HCT116 (cell line): ENCODE data around the gene SPAG8. TPM values are rescaled to one million over a fixed set of nuclear protein-coding genes. Genes with fewer than 3 reads are reported as not detected.

Experiments
- ATAC-seq: fragments of 200-7000 bp; cut with Tn5 transposase; 2 replicates; pipeline ENCODE4 v1.9.1; 2020; ENCODE audit warnings: mild to moderate bottlenecking, moderate library complexity
- BruUV-seq: library from RNA; stranded (reverse); fragments of 400-500 nt; replicated peaks from 2 replicates; lab custom pipeline; 2021; lab: Mats Ljungman, UMichigan
- CTCF ChIA-PET: fragments of 300-600 bp; sonication (Branson Sonifier 250); formaldehyde crosslinking; loops from one replicate; lab custom pipeline; 2021; ENCODE audit warnings: antibody characterized with exemption; lab: Charles Lee
- POLR2A ChIA-PET: fragments of 300-600, 350-600 bp; sonication (Branson Sonifier 250); formaldehyde crosslinking; loops from one replicate; lab custom pipeline; 2021; ENCODE audit warnings: antibody characterized with exemption; lab: Charles Lee
- RAD21 ChIA-PET, 2 experiments: fragments of 300-600 bp; sonication (Branson Sonifier 250); formaldehyde crosslinking; loops; one replicate each; lab custom pipeline; 2023; ENCODE audit warnings: low total read pairs in 2 of 2; ENCODE audit not compliant: uncharacterized antibody in 2 of 2, unreplicated experiment in 2 of 2, low non-redundant PET in 1 of 2; lab: Charles Lee
- DNase-seq: peaks from one replicate; pipeline ENCODE4 v3.0.0-alpha.2; 2010; ENCODE audit warnings: low read depth, low spot score
- H2AFZ ChIP-seq: fragments of 200-600 bp; shearing (Covaris generic), sonication (generic); 2 replicates; pipeline ENCODE4 v1.6.1; 2017; ENCODE audit warnings: low read depth, mixed run types, mixed read lengths, antibody characterized with exemption, low read length; ENCODE audit not compliant: poor library complexity, severe bottlenecking
- H3K27ac ChIP-seq: 2 replicates; pipeline ENCODE4 v1.5.1; 2012; ENCODE audit warnings: low read depth, low read length
- H3K27me3 ChIP-seq: fragments of 200-600 bp; sonication (generic); 2 replicates; pipeline ENCODE4 v1.6.1; 2016; ENCODE audit warnings: mixed run types, low read length, mixed read lengths; ENCODE audit not compliant: insufficient read depth
- H3K36me3 ChIP-seq, 2 experiments: fragments of 200-500 bp in 1 of 2; fragments of 200-600 bp in 1 of 2; sonication (Bioruptor generic) in 1 of 2; sonication (generic) in 1 of 2; 2 replicates each; pipeline versions ENCODE4 v1.5.1 to v1.6.1; 2014 to 2016; ENCODE audit warnings: low read length in 2 of 2, inconsistent platforms in 1 of 2, mixed read lengths in 1 of 2, mixed run types in 1 of 2; ENCODE audit not compliant: insufficient read depth in 2 of 2, control insufficient read depth in 1 of 2
- H3K4me1 ChIP-seq, 2 experiments: fragments of 200-600 bp in 1 of 2; sonication (generic) in 1 of 2; 2 replicates each; pipeline versions ENCODE4 v1.5.1 to v1.6.1; 2012 to 2017; ENCODE audit warnings: low read length in 2 of 2, inconsistent platforms in 1 of 2, mild to moderate bottlenecking in 1 of 2, mixed read lengths in 1 of 2, mixed run types in 1 of 2, moderate library complexity in 1 of 2; ENCODE audit not compliant: insufficient read depth in 2 of 2, control insufficient read depth in 1 of 2
- H3K4me2 ChIP-seq: fragments of 200-600 bp; sonication (generic); 2 replicates; pipeline ENCODE4 v1.6.1; 2017; ENCODE audit warnings: mixed run types, low read length, mixed read lengths
- H3K4me3 ChIP-seq, 2 experiments: fragments of 200-600 bp in 1 of 2; sonication (generic) in 1 of 2; replicated peaks in 1 of 2; 2 replicates each; pipeline ENCODE4 v1.5.1; 2011 to 2016; ENCODE audit warnings: low read length in 2 of 2, control low read depth in 1 of 2, low read depth in 1 of 2, mild to moderate bottlenecking in 1 of 2, mixed read lengths in 1 of 2, mixed run types in 1 of 2
- H3K79me2 ChIP-seq: fragments of 200-600 bp; sonication (generic); 2 replicates; pipeline ENCODE4 v1.6.1; 2017; ENCODE audit warnings: mild to moderate bottlenecking, mixed run types, low read length, moderate library complexity, mixed read lengths; ENCODE audit not compliant: insufficient read depth
- H3K9ac ChIP-seq: fragments of 200-600 bp; sonication (generic); 2 replicates; pipeline ENCODE4 v1.6.1; 2016; ENCODE audit warnings: low read length, mixed read lengths
- H3K9me2 ChIP-seq: fragments of 200-600 bp; sonication (generic), shearing (Covaris generic); 2 replicates; pipeline ENCODE4 v1.6.1; 2017; ENCODE audit warnings: mixed run types, mild to moderate bottlenecking, moderate library complexity; ENCODE audit not compliant: insufficient read depth
- H3K9me3 ChIP-seq, 2 experiments: fragments of 200-500 bp in 1 of 2; fragments of 200-600 bp in 1 of 2; sonication (Bioruptor generic) in 1 of 2; sonication (generic) in 1 of 2; 2 replicates each; pipeline ENCODE4 v1.6.1; 2014 to 2017; ENCODE audit warnings: low read length in 2 of 2, mixed read lengths in 2 of 2, inconsistent platforms in 1 of 2, low read depth in 1 of 2, mild to moderate bottlenecking in 1 of 2, mixed run types in 1 of 2, moderate library complexity in 1 of 2; ENCODE audit not compliant: control insufficient read depth in 1 of 2, insufficient read depth in 1 of 2
- H4K20me1 ChIP-seq: fragments of 200-600 bp; sonication (generic), shearing (Covaris generic); 2 replicates; pipeline ENCODE4 v1.6.1; 2017; ENCODE audit warnings: mixed run types, mild to moderate bottlenecking, moderate library complexity; ENCODE audit not compliant: insufficient read depth
- CBX3 ChIP-seq: IDR thresholded peaks from 2 replicates; pipeline ENCODE4 v1.6.1; 2012; ENCODE audit warnings: low read depth
- CEBPB ChIP-seq: IDR thresholded peaks from 2 replicates; pipeline ENCODE4 v1.6.1; 2012; ENCODE audit warnings: low read depth
- ELF1 ChIP-seq: IDR thresholded peaks from 2 replicates; pipeline ENCODE4 v1.6.1; 2012; ENCODE audit warnings: low read depth, borderline replicate concordance
- EZH2 ChIP-seq: fragments of 200-600 bp; sonication (generic); IDR thresholded peaks from 2 replicates; pipeline ENCODE4 v1.6.1; 2017; ENCODE audit warnings: antibody characterized with exemption, mixed run types
- EZH2phosphoT487 ChIP-seq: fragments of 200-600 bp; IDR thresholded peaks from 2 replicates; pipeline ENCODE4 v1.6.1; 2018; ENCODE audit warnings: antibody characterized with exemption, borderline replicate concordance
- FOSL1 ChIP-seq: IDR thresholded peaks from 2 replicates; pipeline ENCODE4 v1.6.1; 2012; ENCODE audit warnings: low read depth
- JUND ChIP-seq: IDR thresholded peaks from 2 replicates; pipeline ENCODE4 v1.6.1; 2012
- POLR2AphosphoS5 ChIP-seq: IDR thresholded peaks from 2 replicates; pipeline ENCODE4 v1.6.1; 2011; ENCODE audit warnings: mild to moderate bottlenecking, low read depth, low read length, moderate library complexity
- SIN3A ChIP-seq: IDR thresholded peaks from 2 replicates; pipeline ENCODE4 v1.6.1; 2012; ENCODE audit warnings: low read depth
- SP1 ChIP-seq: IDR thresholded peaks from 2 replicates; pipeline ENCODE4 v1.6.1; 2012; ENCODE audit warnings: low read depth
- SRF ChIP-seq: IDR thresholded peaks from 2 replicates; pipeline ENCODE4 v1.6.1; 2012; ENCODE audit warnings: low read depth
- TCF7L2 ChIP-seq: IDR thresholded peaks from 2 replicates; pipeline ENCODE4 v1.7.0; 2011; ENCODE audit warnings: borderline replicate concordance, inconsistent platforms; ENCODE audit not compliant: insufficient read depth, insufficient read length; ENCODE audit errors: extremely low read depth
- YY1 ChIP-seq: IDR thresholded peaks from 2 replicates; pipeline ENCODE4 v1.6.1; 2011; ENCODE audit warnings: low read length, low read depth, moderate library complexity, mild to moderate bottlenecking; ENCODE audit not compliant: insufficient replicate concordance; ENCODE audit errors: extremely low read depth
- ZFX ChIP-seq: fragments of 450-650 bp; IDR thresholded peaks from 2 replicates; pipeline ENCODE4 v1.6.1; 2017
- ZNF274 ChIP-seq: fragments of 200-500 bp; sonication (Bioruptor generic); IDR thresholded peaks from 2 replicates; pipeline ENCODE4 v1.6.1; 2014; ENCODE audit warnings: mild to moderate bottlenecking, low read depth, low read length, inconsistent platforms
- intact Hi-C: fragments of 100-400 bp; cut with micrococcal nuclease; formaldehyde crosslinking; loops from 2 replicates; pipeline ENCODE4 v1.10.0; 2022
- total RNA-seq: library from RNA; stranded (reverse); gene quantifications from one replicate; pipeline ENCODE4 v1.2.1, GENCODE V29; 2021; ENCODE audit not compliant: unreplicated experiment
- TF ChIP-seq, protein P1 (sequence below), 3 experiments: fragments of 200-600 bp in 1 of 3; sonication (generic) in 1 of 3; IDR thresholded peaks in 2 of 3; conservative IDR thresholded peaks in 1 of 3; 2 replicates each; pipeline ENCODE4 v1.5.1; 2012 to 2017; ENCODE audit warnings: low read depth in 2 of 3, low read length in 2 of 3, antibody characterized with exemption in 1 of 3, borderline replicate concordance in 1 of 3, control low read depth in 1 of 3, mild to moderate bottlenecking in 1 of 3, mixed read lengths in 1 of 3, mixed run types in 1 of 3, moderate library complexity in 1 of 3; ENCODE audit not compliant: insufficient read depth in 1 of 3
- TF ChIP-seq, protein P2 (sequence below): IDR thresholded peaks from 2 replicates; pipeline ENCODE4 v1.6.1; 2012

The SPAG8 gene
- total RNA-seq, 1 experiment from 2014 or later, result 0.39 TPM

DNA sequence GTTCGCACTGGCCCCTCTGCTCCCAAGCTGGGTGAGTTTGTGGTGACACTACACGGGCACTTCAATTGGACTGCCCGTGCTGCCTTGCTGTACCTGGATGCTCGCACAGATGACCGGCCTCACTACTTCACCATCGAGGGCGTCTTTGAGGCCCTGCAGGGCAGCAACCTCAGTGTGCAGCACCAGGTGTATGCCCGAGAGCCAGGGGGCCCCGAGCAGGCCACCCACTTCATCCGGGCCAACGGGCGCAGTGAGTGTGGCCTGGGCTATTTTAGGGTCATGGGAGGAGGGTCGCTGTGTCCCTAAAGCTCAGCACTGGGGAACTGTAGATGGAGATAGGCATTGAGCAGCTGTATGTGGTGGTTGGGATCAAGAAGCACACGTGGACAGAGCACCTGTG is 19.2 kb downstream of the SPAG8 start:
- ChIA-PET CTCF (interaction anchor here (1.0 to 1.9 kb wide), 3 partner anchors 33 to 119 kb away, joined by 3 to 6 read pairs (median 4); no protein-coding TSS in a partner anchor), POLR2A (no interaction called here), RAD21 (no interaction called here)
- no TSS peak for BruUV-seq
- H3K9me2 ChIP-seq, result no peaks in the 10 kb centered on the region
- no peaks in the 10 kb centered on the region for H4K20me1 ChIP-seq
- no peak overlapping the region for H3K4me2 ChIP-seq
- H3K36me3 ChIP-seq, result 0 out of 4 replicates have a peak, but pooled peaks cover 0 to 4% of the 10 kb centered on the region in 2 experiments
- H3K4me3 ChIP-seq, result no peak overlapping the region
- intact Hi-C loops, result no loop called here
- no peak for DNase-seq
- H3K9ac ChIP-seq, result no peak overlapping the region
- TF ChIP-seq POLR2AphosphoS5, result no peak
- no peak for TF ChIP-seq ZNF274
- no peak for TF ChIP-seq CBX3
- no peak for TF ChIP-seq ELF1
- TF ChIP-seq SP1, result no peak
- TF ChIP-seq FOSL1, result no peak
- no peak for TF ChIP-seq SRF
- TF ChIP-seq JUND, result no peak
- no peak for TF ChIP-seq YY1
- no peak for TF ChIP-seq EZH2
- TF ChIP-seq TCF7L2, result no peak
- TF ChIP-seq SIN3A, result no peak
- TF ChIP-seq EZH2phosphoT487, result no peak
- TF ChIP-seq ZFX, result no peak
- TF ChIP-seq, protein P1, sequence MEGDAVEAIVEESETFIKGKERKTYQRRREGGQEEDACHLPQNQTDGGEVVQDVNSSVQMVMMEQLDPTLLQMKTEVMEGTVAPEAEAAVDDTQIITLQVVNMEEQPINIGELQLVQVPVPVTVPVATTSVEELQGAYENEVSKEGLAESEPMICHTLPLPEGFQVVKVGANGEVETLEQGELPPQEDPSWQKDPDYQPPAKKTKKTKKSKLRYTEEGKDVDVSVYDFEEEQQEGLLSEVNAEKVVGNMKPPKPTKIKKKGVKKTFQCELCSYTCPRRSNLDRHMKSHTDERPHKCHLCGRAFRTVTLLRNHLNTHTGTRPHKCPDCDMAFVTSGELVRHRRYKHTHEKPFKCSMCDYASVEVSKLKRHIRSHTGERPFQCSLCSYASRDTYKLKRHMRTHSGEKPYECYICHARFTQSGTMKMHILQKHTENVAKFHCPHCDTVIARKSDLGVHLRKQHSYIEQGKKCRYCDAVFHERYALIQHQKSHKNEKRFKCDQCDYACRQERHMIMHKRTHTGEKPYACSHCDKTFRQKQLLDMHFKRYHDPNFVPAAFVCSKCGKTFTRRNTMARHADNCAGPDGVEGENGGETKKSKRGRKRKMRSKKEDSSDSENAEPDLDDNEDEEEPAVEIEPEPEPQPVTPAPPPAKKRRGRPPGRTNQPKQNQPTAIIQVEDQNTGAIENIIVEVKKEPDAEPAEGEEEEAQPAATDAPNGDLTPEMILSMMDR (IDR thresholded peaks at IDR 0.05 in 2 of 3, conservative IDR thresholded peaks at IDR 0.05 in 1 of 3; ENCODE audit: borderline replicate concordance in 1 of 3, insufficient read depth in 1 of 3, low read depth in 2 of 3, low read length in 2 of 3), result no peak
- no peak for TF ChIP-seq CEBPB
- TF ChIP-seq, protein P2, sequence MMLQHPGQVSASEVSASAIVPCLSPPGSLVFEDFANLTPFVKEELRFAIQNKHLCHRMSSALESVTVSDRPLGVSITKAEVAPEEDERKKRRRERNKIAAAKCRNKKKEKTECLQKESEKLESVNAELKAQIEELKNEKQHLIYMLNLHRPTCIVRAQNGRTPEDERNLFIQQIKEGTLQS, result no peak
- peaks cover 0 to 14% of the 10 kb centered on the region in 2 experiments; a peak in 2 of 4 replicates for H3K4me1 ChIP-seq
- H3K9me3 ChIP-seq, result no peaks in the 10 kb centered on the region
- no peak overlapping the region for H3K27ac ChIP-seq
- no peaks in the 10 kb centered on the region for H3K27me3 ChIP-seq
- ATAC-seq, result no peak
- H2AFZ ChIP-seq, result no peak overlapping the region
- no peaks in the 10 kb centered on the region for H3K79me2 ChIP-seq
